ENCODE results near the gene PROC. TPM values are rescaled to one million over a fixed set of nuclear protein-coding genes. Genes with fewer than 3 reads are reported as not detected.

PROC gene
- total and polyA plus RNA-seq, 9 of the 15 experiments (the other 6 are each of a cell fraction or from before 2014, with no cell fraction given): not detected

- Histone ChIP-seq H3K4me1 (replicated peaks in 1 of 2; ENCODE audit: control insufficient read depth in 2 of 2, insufficient read depth in 2 of 2, low read length in 2 of 2) (peaks cover 0 to 24% of the 10 kb centered on the region in 2 experiments; a peak in 3 of 5 replicates), H3K4me2 (ENCODE audit: insufficient read depth, low read length) (no peak overlapping the region), H3K4me3 (no peak overlapping the region), H3K27me3 (ENCODE audit: control insufficient read depth in 2 of 2, insufficient read depth in 2 of 2, low read length in 2 of 2) (peaks cover 20 to 72% of the 10 kb centered on the region in 2 experiments; a peak in 4 of 5 replicates), H3K9me3 (replicated peaks; ENCODE audit: control insufficient read depth, insufficient read depth, low read depth, low read length) (no peaks in the 10 kb centered on the region), H3K9me1 (ENCODE audit: control insufficient read depth, insufficient read depth, low read length) (no peaks in the 10 kb centered on the region), H3K36me3 (ENCODE audit: control insufficient read depth, insufficient read depth, low read length) (no peaks in the 10 kb centered on the region), H3K79me2 (ENCODE audit: control insufficient read depth, insufficient read depth, low read length) (no peaks in the 10 kb centered on the region), H3K9ac (ENCODE audit: insufficient read depth in 1 of 2, low read depth in 2 of 2, low read length in 2 of 2) (no peak overlapping the region), H3K27ac (ENCODE audit: extremely low read depth, low read depth, low read length) (no peak overlapping the region), H2AFZ (ENCODE audit: low read depth, low read length) (no peak overlapping the region), H4K20me1 (replicated peaks; ENCODE audit: control insufficient read depth, insufficient read depth, low read length) (no peaks in the 10 kb centered on the region)
- CTCF ChIA-PET (ENCODE audit: low intra/inter-chr PET ratio): no interaction called here
- FAIRE-seq: no peak
- in situ Hi-C loops (cut with MboI) (no loop called here), intact Hi-C loops (cut with micrococcal nuclease) (no loop called here)
- POLR2A ChIA-PET: no interaction called here
- 8% methylated on average over 8 of the region's 10 CpGs for WGBS (ENCODE audit: insufficient coverage, low coverage, missing lambda C conversion rate)
- TF ChIP-seq CUX1 (CRISPR knock-in tag; IDR thresholded peaks at IDR 0.05): no peak
- no peak for TF ChIP-seq CREB3 (tag; conservative IDR thresholded peaks at IDR 0.05; ENCODE audit: low read depth)
- no peak for TF ChIP-seq DNMT1 (IDR thresholded peaks at IDR 0.05)
- TF ChIP-seq SMARCA5 (IDR thresholded peaks at IDR 0.05): no peak
- no TSS peak for BruUV-seq (replicated peaks)
- no peak for DNase-seq (ENCODE audit: extremely low read depth in 1 of 4, low spot score in 3 of 4)
- ATAC-seq: no peak
Measured at GRCh38 chr2:127426501-127427354, 8.5 kb downstream of the PROC start.
